Ovary (tissue), 3 donors: ENCODE data around the gene ZC3H10.

Experiments
- EP300 ChIP-seq: sonication (generic); formaldehyde crosslinking; IDR thresholded peaks from one replicate; pipeline ENCODE4 v1.6.1; 2017; ENCODE audit warnings: antibody characterized with exemption
- POLR2A ChIP-seq: fragments of 450-650 bp; IDR thresholded peaks from one replicate; pipeline ENCODE4 v1.6.1; 2017; ENCODE audit warnings: antibody characterized with exemption, mild to moderate bottlenecking, moderate library complexity
- TF ChIP-seq, protein P1 (sequence below), 3 donors: fragments of 450-650 bp in 2 of 3; fragments of 200-600 bp in 1 of 3; IDR thresholded peaks; one replicate each; pipeline versions ENCODE4 v1.5.1 to v1.8.0; 2016 to 2022; ENCODE audit warnings: antibody characterized with exemption in 3 of 3, mild to moderate bottlenecking in 1 of 3
- donor health status: DM: no; HTN: no; CAD: no.

DNA sequence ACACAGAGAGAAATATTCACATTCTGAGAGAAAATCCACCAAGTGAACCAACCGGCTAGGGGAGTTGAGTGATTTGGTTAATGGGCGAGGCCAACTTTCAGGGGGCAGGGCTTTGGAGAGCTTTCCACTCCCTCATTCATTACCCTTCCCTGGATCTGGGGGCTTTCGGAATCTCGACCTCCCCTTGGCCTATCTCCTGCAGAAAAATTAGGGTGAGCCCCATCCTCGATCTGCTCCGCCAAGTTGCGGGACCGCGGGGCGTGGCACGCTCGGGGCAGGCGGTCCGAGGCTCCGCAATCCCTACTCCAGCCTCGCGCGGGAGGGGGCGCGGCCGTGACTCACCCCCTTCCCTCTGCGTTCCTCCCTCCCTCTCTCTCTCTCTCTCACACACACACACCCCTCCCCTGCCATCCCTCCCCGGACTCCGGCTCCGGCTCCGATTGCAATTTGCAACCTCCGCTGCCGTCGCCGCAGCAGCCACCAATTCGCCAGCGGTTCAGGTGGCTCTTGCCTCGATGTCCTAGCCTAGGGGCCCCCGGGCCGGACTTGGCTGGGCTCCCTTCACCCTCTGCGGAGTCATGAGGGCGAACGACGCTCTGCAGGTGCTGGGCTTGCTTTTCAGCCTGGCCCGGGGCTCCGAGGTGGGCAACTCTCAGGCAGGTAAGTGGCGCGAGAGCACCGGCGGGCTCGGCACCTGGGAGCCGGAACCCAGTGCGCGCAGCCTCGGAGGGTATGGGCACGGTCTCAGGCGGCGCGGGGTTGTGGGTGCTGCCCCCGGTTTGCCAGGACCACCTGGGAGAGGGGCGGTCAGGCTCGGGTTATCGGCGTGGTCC, 38.1 kb upstream of the ZC3H10 start, which contains the start of gene ERBB3:
- TF ChIP-seq EP300 (no peak), POLR2A (no peak)
- TF ChIP-seq, protein P1, sequence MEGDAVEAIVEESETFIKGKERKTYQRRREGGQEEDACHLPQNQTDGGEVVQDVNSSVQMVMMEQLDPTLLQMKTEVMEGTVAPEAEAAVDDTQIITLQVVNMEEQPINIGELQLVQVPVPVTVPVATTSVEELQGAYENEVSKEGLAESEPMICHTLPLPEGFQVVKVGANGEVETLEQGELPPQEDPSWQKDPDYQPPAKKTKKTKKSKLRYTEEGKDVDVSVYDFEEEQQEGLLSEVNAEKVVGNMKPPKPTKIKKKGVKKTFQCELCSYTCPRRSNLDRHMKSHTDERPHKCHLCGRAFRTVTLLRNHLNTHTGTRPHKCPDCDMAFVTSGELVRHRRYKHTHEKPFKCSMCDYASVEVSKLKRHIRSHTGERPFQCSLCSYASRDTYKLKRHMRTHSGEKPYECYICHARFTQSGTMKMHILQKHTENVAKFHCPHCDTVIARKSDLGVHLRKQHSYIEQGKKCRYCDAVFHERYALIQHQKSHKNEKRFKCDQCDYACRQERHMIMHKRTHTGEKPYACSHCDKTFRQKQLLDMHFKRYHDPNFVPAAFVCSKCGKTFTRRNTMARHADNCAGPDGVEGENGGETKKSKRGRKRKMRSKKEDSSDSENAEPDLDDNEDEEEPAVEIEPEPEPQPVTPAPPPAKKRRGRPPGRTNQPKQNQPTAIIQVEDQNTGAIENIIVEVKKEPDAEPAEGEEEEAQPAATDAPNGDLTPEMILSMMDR (IDR thresholded peaks at IDR 0.05): peak in 2 of 3 donors; percentile 13 to 17
